Fibroblast of pulmonary artery (primary cell): ENCODE results near the gene GPR18.

ENCODE experiments used
- DNase-seq: peaks from one replicate; pipeline ENCODE4 v3.0.0-alpha.2; 2010; ENCODE audit warnings: low read depth
- H3K4me3 ChIP-seq: replicated peaks from 2 replicates; pipeline ENCODE4 v1.5.1; 2011; ENCODE audit warnings: low read depth, mild to moderate bottlenecking, control low read depth, low read length, moderate library complexity
- CTCF ChIP-seq: IDR thresholded peaks from 2 replicates; pipeline ENCODE4 v1.5.1; 2011; ENCODE audit warnings: mild to moderate bottlenecking, control low read depth, low read length, inconsistent platforms; ENCODE audit errors: missing control alignments

The GPR18 gene

GRCh38 chr13:99227331-99227900, 30.8 kb downstream of the GPR18 start:
- no peak for DNase-seq
- no peak overlapping the region for H3K4me3 ChIP-seq
- TF ChIP-seq CTCF = no peak

DNA sequence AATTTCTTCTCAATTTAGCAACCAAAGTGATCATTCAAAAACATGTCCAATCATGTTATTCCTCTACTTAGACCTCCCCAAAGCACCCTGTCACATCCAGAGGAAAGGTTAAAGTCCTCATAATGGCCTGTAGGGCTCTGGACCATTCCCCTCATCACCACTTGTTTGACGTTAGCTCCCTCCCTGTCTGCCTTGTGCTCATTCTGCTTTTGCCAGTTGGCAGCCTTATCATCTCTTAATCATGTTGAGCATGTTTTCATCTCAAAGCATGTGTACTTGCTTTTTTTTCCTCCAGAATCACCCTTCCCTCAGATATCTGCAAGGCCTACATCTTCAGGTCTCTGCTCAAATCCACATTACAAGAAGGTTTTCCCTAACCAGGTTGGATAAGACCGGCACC, 31.7 kb downstream of the GPR18 start:
- H3K4me3 ChIP-seq = no peak overlapping the region
- no peak for TF ChIP-seq CTCF
- DNase-seq = no peak

- TF ChIP-seq CTCF = no peak
- no peak for DNase-seq
- H3K4me3 ChIP-seq = no peak overlapping the region
Observed at GRCh38 chr13:99225078-99225477, 33.1 kb downstream of the GPR18 start.

- no peak for TF ChIP-seq CTCF
- no peak for DNase-seq
- no peak overlapping the region for H3K4me3 ChIP-seq
Observed at GRCh38 chr13:99224021-99224420, 34.2 kb downstream of the GPR18 start.

DNA sequence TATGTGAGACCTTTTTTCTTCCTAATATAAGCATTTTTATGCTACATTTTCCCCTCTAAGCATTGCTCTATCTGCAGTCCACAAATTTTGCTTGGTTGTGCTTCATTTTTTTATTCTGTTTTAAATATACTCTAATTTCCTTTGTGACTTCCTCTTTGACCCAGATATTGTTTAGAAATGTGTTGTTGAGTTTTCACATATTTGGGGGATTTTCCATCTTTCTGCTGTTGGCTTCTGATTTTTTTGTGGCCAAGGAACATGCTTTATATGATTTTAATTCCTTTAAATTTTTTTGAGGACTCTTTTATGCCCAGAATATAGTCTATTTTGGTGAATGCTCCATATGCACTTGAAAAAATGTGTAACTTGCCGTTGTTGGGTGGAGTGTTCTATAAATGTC, 34.6 kb downstream of the GPR18 start:
- DNase-seq = no peak
- no peak for TF ChIP-seq CTCF
- H3K4me3 ChIP-seq = no peak overlapping the region

- no peak for DNase-seq
- TF ChIP-seq CTCF = no peak
- H3K4me3 ChIP-seq = no peak overlapping the region
Observed at GRCh38 chr13:99221567-99222239, 36.5 kb downstream of the GPR18 start.
